ENCODE measurements around the gene LGI2.

- no peak for TF ChIP-seq CTCF (IDR thresholded peaks at IDR 0.05; ENCODE audit: poor library complexity)
- TF ChIP-seq EZH2 (IDR thresholded peaks at IDR 0.05; ENCODE audit: borderline replicate concordance) = no peak
Observed at GRCh38 chr4:24952667-24953066, 78.1 kb downstream of the LGI2 start.
